ENCODE measurements around the gene POLR3G. TPM values are rescaled to one million over a fixed set of nuclear protein-coding genes. Genes with fewer than 3 reads are reported as not detected.

The POLR3G gene
- total RNA-seq, 1 donor from 2014 or later, result 3.8 TPM

DNA sequence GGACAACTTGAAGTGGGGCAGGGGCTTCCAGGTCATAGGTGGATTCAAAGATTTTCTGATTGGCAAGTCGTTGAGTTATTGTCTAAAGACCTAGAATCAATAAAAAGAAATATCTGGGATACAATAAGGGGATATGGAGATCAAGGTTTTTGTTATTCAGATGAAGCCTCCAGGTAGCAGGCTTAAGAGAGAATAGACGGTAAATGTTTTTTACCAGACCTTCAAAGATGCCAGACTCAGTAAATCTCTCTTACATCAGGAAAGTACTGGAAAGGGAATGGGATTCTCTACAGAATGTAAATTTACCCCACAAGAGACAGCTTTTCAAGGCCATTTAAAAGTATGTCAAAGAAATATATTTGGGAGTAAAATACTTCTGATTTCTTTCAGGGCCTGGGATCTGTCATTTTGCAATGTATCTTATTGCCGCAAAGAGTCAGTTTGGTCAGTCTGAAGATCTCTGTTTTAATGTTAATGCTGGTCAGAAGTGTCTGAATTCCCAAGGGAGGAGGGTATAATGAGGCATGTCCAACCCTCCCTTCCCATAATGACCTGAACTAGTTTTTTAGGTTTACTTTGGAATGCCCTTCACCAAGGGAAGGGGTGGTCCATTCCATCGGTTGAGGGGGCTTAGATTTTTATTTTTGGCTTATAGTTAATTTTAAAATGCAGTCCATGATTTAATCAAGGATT is 68.3 kb downstream of the POLR3G start:
- Mint-ChIP-seq H3K9me3 (ENCODE audit: unreplicated experiment) (no peaks in the 10 kb centered on the region), H3K4me3 (ENCODE audit: unreplicated experiment) (no peak overlapping the region), H3K4me1 (ENCODE audit: unreplicated experiment) (no peaks in the 10 kb centered on the region), H3K27me3 (ENCODE audit: unreplicated experiment) (peaks cover 53% of the 10 kb centered on the region), H3K36me3 (ENCODE audit: unreplicated experiment) (no peaks in the 10 kb centered on the region), H3K27ac (ENCODE audit: unreplicated experiment) (no peak overlapping the region)
- TF ChIP-seq, protein P1, sequence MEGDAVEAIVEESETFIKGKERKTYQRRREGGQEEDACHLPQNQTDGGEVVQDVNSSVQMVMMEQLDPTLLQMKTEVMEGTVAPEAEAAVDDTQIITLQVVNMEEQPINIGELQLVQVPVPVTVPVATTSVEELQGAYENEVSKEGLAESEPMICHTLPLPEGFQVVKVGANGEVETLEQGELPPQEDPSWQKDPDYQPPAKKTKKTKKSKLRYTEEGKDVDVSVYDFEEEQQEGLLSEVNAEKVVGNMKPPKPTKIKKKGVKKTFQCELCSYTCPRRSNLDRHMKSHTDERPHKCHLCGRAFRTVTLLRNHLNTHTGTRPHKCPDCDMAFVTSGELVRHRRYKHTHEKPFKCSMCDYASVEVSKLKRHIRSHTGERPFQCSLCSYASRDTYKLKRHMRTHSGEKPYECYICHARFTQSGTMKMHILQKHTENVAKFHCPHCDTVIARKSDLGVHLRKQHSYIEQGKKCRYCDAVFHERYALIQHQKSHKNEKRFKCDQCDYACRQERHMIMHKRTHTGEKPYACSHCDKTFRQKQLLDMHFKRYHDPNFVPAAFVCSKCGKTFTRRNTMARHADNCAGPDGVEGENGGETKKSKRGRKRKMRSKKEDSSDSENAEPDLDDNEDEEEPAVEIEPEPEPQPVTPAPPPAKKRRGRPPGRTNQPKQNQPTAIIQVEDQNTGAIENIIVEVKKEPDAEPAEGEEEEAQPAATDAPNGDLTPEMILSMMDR (IDR thresholded peaks at IDR 0.05), result no peak
- no peak for DNase-seq (ENCODE audit: extremely low spot score, unreplicated experiment)

- H3K27me3 Mint-ChIP-seq (ENCODE audit: unreplicated experiment), result peaks cover 47% of the 10 kb centered on the region
- no peaks in the 10 kb centered on the region for H3K36me3 Mint-ChIP-seq (ENCODE audit: unreplicated experiment)
- no peak overlapping the region for H3K4me3 Mint-ChIP-seq (ENCODE audit: unreplicated experiment)
- H3K4me1 Mint-ChIP-seq (ENCODE audit: unreplicated experiment), result no peaks in the 10 kb centered on the region
- H3K9me3 Mint-ChIP-seq (ENCODE audit: unreplicated experiment), result no peaks in the 10 kb centered on the region
- DNase-seq (ENCODE audit: extremely low spot score, unreplicated experiment), result no peak
- no peak overlapping the region for H3K27ac Mint-ChIP-seq (ENCODE audit: unreplicated experiment)
- TF ChIP-seq, protein P1 (IDR thresholded peaks at IDR 0.05), result no peak
Measured at GRCh38 chr5:90545511-90545910, 70.8 kb downstream of the POLR3G start.

DNA sequence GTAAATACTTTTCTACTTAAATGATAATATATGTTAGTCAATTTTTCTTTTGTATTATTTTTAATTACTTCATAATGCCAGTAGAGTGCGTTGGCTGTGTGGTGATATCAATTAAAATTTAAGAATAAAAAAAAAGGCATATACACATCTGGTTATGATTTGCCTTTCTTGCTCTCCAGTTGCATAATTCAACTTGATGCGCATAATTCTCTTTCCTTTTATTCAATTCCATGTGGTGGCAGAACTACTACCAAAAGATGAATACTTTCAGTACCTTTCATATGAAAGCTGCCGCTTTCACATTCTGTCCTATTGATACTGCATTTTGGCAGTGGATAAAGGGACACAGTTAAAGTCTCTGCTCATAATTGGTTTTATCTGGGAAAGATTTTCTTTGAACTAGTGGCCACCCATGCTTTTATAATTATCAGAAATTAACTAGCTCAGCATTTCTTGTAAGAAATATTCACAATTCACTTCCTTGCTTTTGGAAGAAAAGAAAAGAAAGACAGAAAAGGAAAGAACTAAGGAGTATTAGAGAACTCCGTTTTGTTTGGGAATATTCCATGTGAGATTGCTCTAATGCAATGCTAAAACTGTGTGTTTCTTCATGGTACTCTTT is 71.7 kb downstream of the POLR3G start:
- Mint-ChIP-seq H3K27ac (ENCODE audit: unreplicated experiment) (no peak overlapping the region), H3K4me1 (ENCODE audit: unreplicated experiment) (no peaks in the 10 kb centered on the region), H3K36me3 (ENCODE audit: unreplicated experiment) (no peaks in the 10 kb centered on the region), H3K9me3 (ENCODE audit: unreplicated experiment) (no peaks in the 10 kb centered on the region), H3K27me3 (ENCODE audit: unreplicated experiment) (peaks cover 45% of the 10 kb centered on the region), H3K4me3 (ENCODE audit: unreplicated experiment) (no peak overlapping the region)
- no peak for DNase-seq (ENCODE audit: extremely low spot score, unreplicated experiment)
- TF ChIP-seq, protein P1 (IDR thresholded peaks at IDR 0.05), result no peak

DNA sequence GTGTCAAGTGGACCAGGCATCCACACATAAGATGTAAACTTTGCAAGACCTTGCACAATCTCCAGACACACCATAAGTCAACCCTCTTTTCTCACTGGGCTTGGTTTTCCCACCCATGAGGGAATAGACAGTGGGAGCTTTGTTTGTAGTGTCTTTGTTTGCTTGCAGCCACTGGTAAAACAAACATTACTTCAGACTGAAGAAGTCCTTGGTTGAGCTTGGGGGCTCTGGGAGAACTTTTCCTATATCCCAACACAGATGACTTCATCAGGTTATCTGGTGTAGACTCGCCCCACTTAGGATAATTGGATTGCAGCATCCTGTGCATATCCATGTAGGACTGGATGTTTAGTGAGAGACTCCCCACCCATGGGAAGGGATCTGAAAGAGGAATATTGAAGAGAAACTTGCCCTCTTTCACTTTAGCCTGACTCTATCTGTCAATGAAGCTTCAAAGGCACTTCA is 72.4 kb downstream of the POLR3G start:
- no peaks in the 10 kb centered on the region for H3K36me3 Mint-ChIP-seq (ENCODE audit: unreplicated experiment)
- no peak overlapping the region for H3K27ac Mint-ChIP-seq (ENCODE audit: unreplicated experiment)
- no peaks in the 10 kb centered on the region for H3K4me1 Mint-ChIP-seq (ENCODE audit: unreplicated experiment)
- no peak for DNase-seq (ENCODE audit: extremely low spot score, unreplicated experiment)
- H3K9me3 Mint-ChIP-seq (ENCODE audit: unreplicated experiment), result no peaks in the 10 kb centered on the region
- peaks cover 46% of the 10 kb centered on the region for H3K27me3 Mint-ChIP-seq (ENCODE audit: unreplicated experiment)
- TF ChIP-seq, protein P1 (IDR thresholded peaks at IDR 0.05), result no peak
- no peak overlapping the region for H3K4me3 Mint-ChIP-seq (ENCODE audit: unreplicated experiment)

DNA sequence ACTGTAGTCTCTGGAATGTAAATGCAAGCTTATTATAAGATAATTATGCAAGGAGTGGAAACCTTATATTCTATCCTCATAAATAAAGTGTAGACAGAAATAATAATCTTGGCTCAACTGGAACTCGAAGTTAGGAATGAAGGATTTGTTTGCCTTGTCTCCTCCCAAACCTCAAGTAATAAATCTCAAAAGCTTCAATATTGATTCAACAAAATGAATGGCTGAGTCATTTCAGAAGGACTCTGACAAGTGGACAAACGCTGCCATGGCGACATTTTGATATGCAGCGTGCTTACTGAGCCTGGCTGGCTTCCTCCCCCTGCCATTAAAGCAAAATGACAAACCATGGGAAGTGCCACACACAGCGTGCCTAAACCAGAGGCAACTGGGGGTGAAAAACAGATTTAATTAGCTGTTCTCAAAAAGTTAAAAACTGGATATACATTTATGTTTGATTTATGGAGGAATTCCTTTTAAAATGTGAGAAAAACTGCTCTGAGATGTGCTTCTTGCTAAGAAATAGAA is 73.5 kb downstream of the POLR3G start:
- Mint-ChIP-seq H3K27ac (ENCODE audit: unreplicated experiment) (no peak overlapping the region), H3K4me1 (ENCODE audit: unreplicated experiment) (no peaks in the 10 kb centered on the region), H3K9me3 (ENCODE audit: unreplicated experiment) (no peaks in the 10 kb centered on the region), H3K36me3 (ENCODE audit: unreplicated experiment) (no peaks in the 10 kb centered on the region), H3K27me3 (ENCODE audit: unreplicated experiment) (peaks cover 51% of the 10 kb centered on the region), H3K4me3 (ENCODE audit: unreplicated experiment) (no peak overlapping the region)
- DNase-seq (ENCODE audit: extremely low spot score, unreplicated experiment), result no peak
- TF ChIP-seq, protein P1 (IDR thresholded peaks at IDR 0.05), result no peak
